A549 treated with Mapracorat at 1 μM for 4 hours (cell line): ENCODE data around the gene MRGPRG. TPM values are rescaled to one million over a fixed set of nuclear protein-coding genes. Genes with fewer than 3 reads are reported as not detected.

Experiments
- total RNA-seq: library from RNA; stranded (reverse); fragments of 200-300 nt; extraction: Qiagen RNA extraction; gene quantifications from 5 replicates; pipeline ENCODE4 v1.2.3, GENCODE V29; 2022

MRGPRG gene, protein sequence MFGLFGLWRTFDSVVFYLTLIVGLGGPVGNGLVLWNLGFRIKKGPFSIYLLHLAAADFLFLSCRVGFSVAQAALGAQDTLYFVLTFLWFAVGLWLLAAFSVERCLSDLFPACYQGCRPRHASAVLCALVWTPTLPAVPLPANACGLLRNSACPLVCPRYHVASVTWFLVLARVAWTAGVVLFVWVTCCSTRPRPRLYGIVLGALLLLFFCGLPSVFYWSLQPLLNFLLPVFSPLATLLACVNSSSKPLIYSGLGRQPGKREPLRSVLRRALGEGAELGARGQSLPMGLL
- total RNA-seq: not detected in 5 replicates

DNA sequence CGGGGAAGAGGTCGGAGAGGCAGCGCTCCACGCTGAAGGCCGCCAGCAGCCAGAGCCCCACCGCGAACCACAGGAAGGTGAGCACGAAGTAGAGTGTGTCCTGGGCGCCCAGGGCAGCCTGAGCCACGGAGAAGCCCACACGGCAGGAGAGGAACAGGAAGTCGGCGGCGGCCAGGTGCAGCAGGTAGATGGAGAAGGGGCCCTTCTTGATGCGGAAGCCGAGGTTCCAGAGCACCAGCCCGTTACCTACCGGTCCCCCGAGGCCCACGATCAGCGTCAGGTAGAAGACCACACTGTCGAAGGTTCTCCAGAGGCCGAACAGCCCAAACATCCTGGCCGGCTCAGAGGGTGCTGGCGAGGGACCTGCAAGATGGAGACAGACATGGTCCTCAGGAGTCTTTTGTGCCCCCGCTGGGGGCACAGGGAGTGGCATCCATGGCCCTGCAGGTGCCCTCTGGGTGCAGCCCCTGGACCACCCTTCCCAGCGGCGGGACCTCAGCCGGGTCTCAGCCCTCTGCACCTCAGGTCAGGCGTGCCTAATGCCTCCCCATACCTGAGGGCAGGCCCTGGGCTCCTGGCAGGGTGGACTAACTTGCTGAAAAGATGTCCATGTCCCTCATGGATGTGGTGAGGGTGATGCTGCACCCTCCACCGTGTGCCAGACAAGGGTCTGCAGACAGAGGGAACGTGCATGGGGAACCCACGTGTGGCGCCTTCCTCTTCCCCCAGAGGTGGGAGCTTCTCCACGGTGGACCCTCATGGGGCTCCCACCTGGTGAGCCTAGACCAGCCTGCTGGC, at the start of gene MRGPRG:
MRGPRG (minus strand) TSS at position 331 of the 798 bp plus-strand sequence; CDS start at position 331, 0 bp downstream.

DNA sequence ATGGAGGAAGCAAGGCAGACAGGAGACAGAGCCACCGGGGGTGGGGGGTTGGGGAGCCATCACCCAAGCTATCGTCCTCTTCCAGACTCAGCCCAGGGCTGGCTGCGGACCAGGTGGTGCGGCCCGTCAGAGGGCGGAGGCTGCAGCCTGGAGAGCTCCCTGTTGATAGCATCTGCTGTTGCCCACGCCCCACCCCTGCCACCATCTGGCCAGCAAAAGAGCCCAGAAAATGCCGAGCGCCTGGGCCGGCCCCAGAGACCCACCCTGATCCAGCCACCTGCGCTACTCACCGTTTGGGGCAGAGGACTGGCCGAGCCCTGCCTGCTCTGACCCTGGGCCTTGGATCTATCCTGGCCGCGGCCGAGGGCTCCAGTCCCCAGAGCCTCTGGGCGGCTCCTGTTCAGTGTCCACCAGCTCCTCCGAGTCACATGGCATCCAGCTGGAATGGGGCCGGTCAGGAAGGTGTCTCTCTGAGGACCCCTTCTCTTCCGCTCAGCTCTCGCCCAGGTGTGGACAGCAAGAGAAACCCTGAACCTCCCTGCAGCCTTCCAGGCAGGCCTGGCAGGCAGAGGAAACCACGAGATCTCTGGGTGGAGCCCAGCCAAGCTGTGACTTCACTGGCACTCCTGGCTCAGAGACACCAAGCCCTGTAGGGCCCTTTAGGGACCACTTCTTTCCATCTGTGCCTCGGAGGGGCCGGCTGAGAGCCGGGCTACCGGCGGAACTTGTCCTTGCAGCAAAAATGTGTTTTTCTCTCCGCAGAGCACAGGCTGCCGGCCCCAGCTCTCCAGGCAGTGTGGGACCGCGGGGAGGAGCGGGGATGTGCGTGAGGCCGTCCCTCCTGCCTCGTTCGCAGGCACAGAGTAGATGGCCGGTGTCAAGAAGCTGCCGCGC, 13.5 kb upstream of the MRGPRG start, which contains the start of gene MRGPRE:
MRGPRE (minus strand) TSS at position 567 of the 894 bp plus-strand sequence. CDS start 3,618 bp downstream, outside the sequence.

Other genes with a start within 250 kb of the MRGPRG start
- gene NAP1L4, start 226.5 kb downstream of the MRGPRG start, total RNA-seq: 111 to 127 TPM (median 123 TPM) in 5 replicates
- 55.5 to 69.6 TPM (median 60.2 TPM) in 5 replicates for gene CARS1, start 161.4 kb downstream of the MRGPRG start, total RNA-seq
- 7.2 to 9.8 TPM (median 7.7 TPM) in 5 replicates for gene OSBPL5, start 53.5 kb downstream of the MRGPRG start, total RNA-seq
- not detected in 5 replicates for gene MRGPRE, start 13.6 kb upstream of the MRGPRG start, total RNA-seq
- 18.6 to 24.2 TPM (median 19.4 TPM) in 5 replicates for gene ZNF195, start 160.3 kb upstream of the MRGPRG start, total RNA-seq